ENCODE measurements around the gene TCF25.
"Not testable (repeated sequence)": the region's sequence is repeated elsewhere in the genome, so short reads cannot be mapped to it uniquely, and the experiment has no call there.

The TCF25 gene

DNA sequence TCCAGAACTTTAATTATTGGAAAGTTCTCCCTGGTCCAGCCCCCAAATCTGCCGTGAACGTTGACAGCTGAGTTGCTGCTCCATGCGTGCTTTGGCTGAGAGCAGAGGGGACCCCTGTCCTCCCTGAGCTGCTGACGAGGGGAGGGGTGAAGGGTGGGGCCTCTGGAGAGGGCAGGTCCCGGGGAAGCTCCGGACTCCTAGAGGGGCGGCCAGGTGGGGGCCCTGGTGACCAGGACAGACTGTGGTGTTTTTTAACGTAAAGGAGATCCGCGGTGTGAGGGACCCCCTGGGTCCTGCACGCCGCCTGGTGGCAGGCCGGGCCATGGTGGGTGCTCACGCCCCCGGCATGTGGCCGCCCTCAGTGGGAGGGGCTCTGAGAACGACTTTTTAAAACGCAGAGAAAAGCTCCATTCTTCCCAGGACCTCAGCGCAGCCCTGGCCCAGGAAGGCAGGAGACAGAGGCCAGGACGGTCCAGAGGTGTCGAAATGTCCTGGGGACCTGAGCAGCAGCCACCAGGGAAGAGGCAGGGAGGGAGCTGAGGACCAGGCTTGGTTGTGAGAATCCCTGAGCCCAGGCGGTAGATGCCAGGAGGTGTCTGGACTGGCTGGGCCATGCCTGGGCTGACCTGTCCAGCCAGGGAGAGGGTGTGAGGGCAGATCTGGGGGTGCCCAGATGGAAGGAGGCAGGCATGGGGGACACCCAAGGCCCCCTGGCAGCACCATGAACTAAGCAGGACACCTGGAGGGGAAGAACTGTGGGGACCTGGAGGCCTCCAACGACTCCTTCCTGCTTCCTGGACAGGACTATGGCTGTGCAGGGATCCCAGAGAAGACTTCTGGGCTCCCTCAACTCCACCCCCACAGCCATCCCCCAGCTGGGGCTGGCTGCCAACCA, 45.3 kb downstream of the TCF25 start, which contains the start of gene MC1R:
Gene MC1R, plus strand, starts transcription at position 410 of the 895 bp plus-strand sequence. Its CDS starts 397 bp downstream, at position 807.
- DNase-seq (ENCODE audit: low read depth in 2 of 2): no peak

DNA sequence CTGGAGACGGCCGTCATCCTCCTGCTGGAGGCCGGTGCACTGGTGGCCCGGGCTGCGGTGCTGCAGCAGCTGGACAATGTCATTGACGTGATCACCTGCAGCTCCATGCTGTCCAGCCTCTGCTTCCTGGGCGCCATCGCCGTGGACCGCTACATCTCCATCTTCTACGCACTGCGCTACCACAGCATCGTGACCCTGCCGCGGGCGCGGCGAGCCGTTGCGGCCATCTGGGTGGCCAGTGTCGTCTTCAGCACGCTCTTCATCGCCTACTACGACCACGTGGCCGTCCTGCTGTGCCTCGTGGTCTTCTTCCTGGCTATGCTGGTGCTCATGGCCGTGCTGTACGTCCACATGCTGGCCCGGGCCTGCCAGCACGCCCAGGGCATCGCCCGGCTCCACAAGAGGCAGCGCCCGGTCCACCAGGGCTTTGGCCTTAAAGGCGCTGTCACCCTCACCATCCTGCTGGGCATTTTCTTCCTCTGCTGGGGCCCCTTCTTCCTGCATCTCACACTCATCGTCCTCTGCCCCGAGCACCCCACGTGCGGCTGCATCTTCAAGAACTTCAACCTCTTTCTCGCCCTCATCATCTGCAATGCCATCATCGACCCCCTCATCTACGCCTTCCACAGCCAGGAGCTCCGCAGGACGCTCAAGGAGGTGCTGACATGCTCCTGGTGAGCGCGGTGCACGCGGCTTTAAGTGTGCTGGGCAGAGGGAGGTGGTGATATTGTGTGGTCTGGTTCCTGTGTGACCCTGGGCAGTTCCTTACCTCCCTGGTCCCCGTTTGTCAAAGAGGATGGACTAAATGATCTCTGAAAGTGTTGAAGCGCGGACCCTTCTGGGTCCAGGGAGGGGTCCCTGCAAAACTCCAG, 46.4 kb downstream of the TCF25 start:
- no peak for DNase-seq (ENCODE audit: low read depth in 2 of 2)

DNA sequence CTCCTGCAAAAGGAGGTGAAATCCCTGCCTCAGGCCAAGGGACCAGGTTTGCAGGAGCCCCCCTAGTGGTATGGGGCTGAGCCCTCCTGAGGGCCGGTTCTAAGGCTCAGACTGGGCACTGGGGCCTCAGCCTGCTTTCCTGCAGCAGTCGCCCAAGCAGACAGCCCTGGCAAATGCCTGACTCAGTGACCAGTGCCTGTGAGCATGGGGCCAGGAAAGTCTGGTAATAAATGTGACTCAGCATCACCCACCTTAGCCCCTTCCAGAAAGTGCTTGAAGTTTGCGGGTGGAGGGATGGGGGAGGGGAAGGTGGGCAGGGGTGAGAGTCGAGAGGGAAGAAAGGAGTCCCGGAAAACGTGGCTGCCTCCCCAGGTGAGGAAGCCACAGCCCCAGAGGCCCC, 47.3 kb downstream of the TCF25 start:
- DNase-seq (ENCODE audit: low read depth in 2 of 2): no peak

DNA sequence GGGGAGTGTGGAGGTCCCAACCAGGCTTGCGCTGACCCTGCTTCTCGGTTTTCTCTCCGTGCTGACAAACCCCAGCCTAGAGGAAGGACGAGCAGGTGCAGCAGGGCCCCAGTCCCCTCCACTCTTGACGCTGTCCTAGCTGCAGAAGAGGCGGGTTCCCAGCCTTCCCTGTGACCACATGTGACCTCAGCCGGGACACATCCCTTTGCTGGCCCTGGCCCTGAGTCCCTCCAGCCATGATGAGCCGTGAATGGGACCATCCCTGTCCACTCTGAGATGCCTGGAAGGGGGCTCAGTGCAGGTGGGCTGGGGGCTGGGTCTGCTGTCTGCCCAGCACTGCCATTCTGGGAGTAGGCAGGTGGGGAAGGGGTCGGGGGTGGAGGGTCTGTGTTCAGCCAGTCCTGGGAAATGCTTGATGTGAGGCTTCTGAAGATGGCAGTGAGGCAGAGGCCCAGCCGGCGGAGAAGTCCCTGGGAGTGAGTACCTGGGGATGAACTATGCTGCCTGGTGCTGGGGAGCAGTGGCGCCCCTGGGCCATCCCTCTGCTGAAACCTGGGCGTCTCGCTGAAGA, 47.8 kb downstream of the TCF25 start:
- no peak for DNase-seq (ENCODE audit: low read depth in 2 of 2)

DNA sequence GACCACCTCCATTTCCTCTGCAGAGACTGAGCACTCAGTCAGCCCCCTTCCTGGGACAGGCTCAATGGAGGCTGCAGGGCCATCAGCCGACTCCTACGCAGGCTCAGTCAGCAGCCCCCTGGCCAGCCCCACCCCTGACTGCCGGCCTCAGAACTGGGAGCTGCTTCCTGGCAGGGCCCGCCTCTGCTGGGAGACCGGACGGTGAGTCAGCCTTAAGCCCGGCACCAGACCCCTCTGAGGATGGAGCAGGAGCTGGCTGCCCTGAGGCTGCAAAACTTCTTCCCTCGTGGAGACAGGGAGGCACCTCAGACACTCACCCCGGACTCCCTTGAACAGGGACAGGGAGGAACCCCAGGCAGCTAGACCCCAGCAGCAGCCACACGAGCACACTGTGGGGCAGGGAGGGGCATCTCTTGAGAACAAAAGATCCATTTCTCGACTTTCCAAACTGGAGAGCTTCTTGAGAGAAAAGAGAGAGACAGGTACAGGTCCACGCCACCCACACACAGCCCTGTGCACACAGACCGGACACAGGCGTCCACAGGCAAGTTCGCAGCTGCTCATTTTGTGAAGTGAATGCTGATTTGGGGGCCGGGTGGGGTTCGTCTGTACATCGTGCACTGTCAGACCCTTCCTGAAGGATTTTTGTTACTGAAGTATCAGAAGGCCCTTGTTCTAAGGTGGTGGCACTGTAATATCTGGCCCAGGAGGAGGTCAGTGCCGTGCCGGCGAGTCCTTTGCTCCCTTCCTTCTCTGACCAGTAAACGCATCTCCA, 48.5 kb downstream of the TCF25 start:
- DNase-seq (ENCODE audit: low read depth in 2 of 2): no peak

DNA sequence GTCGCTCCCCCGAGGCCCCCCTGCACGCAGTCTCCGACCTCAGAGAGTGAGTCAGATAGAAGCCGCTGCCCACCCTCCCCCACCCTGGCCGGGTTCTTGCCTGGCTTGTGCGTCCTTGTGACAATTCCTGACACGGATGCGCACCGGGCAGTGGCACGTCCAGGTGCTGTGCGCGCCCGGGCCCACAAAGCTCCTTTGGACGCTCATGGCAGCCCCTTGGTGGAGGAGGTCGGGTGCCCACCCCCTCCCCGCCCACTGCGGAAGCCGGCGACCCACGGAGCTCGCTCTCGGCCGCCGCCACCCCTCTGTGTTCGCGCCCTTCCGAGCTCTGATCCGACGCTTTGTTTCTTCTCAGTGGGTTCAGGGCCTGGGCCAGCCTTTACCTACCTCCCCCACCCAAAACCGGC, 49.1 kb downstream of the TCF25 start:
- no peak for DNase-seq (ENCODE audit: low read depth in 2 of 2)

DNA sequence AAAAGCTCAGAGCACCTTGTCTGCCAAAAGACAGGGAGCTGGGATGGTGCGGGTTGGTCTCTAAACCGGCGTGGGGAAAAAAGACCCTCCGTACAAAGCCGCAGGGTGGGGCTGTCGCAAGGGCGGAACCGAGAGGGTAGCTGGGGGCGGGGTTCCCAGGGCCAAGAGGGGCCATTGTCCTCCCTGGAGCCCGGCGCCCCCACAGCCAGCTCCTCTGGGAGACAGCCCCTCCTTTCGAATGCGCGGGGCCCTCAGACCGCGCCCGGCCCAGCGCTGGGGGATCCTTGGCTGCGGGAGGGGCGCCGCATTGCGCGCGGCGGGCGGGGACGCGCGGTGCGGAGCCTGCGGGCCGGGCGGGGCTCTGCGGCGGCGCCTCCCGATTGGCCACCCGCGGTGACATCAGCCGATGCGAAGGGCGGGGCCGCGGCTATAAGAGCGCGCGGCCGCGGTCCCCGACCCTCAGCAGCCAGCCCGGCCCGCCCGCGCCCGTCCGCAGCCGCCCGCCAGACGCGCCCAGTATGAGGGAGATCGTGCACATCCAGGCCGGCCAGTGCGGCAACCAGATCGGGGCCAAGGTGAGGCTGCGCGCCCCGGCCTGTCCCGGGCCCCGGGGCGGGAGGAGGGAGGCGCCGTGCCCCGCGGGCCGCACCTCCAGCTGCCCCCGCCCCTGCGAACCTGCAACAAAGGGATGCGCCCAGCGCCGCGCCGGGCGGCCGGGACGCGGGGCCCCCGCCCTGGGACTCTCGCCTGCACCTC, 49.7 kb downstream of the TCF25 start, which contains the start of gene TUBB3:
Gene TUBB3, plus strand, starts transcription at position 459 of the 756 bp plus-strand sequence. Its CDS starts 60 bp downstream, at position 519.
- no peak for DNase-seq (ENCODE audit: low read depth in 2 of 2)

DNA sequence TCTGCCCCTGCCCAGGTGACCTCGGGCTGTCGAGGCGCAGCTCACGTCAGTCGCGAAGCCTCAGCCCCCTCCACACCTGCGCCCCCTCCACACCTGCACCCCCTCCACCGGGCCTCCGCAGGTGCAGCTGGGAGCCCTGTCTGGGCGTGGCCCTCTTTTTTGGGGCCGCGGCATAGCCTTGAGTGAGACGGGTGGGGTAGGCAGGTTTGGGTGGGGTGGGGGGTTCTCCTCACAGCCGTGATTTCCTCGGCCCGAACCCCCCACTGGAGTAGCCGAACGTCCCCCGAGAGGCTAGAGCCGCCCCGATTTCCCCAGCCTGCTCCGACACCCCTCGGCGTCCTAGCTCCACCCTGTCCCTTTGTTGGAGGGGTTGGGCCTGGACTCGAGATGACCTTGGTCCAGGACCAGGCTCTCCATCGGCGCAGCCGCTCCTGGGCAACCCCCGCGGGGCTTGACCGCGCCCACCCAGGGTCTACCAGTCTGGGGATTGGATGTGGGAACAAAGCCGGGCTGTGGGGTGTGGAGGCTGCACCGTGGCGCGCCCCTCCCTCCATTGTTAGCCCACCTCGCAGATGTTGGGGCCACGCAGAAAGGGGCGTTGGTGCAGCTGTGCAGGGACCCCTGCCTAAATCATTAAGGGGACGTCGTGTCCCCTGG, 50.4 kb downstream of the TCF25 start:
- no peak for DNase-seq (ENCODE audit: low read depth in 2 of 2)

DNA sequence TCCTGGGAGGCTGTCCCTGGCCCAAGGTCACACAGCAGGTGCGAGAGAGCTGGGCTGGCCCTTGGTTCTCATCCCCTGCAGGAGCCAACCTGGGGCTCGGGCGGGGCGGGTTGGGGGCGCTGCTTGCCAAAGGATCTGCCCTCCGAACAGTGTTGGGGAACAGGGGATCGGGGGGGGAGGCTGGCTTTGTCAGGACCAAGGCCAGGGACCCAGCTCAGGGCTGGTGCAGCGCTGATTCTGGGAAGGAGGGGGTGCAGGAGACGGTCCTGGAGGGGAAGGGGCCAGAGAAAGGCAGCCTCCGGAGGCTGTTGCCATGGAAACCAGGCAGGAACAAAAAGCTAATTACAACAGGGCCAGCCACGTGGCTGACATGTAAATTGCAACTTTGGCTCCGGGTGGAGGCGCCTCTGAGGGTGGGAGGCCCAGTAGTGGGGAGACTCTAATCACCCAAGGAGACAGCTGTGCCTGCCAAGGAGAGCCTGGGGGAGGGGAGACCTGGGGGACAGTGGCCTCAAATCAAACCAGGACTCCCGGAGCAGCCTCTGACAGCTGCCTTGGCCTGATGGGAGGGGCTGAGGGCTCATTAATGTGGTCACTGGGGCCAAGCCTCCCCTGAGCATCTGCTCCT, 51.0 kb downstream of the TCF25 start:
- no peak for DNase-seq (ENCODE audit: low read depth in 2 of 2)

DNA sequence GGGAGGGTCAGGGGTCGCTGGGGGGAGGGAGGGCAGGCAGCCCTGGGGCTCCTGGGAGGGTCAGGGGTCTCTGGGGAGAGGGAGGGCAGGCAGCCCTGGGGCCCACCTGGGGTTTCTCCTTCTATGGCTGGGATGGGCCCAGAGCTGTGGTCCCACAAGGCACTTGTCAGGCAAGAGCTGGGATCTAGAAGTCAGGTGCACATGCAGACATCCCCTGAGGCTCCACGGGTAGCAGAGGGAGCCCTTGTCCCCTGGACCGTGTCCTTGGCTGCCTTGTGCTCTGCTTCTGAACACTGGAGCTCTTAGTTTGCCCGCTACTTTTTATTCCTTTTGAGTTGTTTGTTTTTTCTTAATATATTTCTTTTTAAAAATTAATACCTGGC, 51.5 kb downstream of the TCF25 start:
- no peak for DNase-seq (ENCODE audit: low read depth in 2 of 2)

DNA sequence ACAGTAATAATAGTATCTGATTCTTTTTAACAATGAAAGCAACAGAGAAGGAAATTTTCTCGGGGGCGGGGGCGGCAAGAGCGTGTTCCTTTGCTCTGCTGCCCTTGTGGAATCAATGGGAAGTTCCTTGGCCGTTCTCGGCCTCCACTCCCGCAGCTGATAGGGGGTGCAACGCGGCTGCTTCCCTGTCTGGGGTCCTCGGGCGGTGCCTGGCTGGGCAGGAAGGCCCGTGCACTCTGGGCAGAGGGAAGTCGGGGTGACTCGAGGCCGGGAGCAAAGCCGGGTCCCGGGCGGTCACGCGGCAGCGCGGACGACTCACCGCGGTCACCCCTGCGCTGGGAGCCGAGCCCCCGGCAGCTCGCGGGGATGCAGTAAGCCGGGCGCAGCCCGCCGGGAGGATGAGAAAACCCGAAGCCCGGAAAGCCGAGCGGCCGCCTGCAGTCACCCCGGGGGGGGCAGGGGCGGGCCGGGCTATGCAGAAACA, 52.2 kb downstream of the TCF25 start:
- no peak for DNase-seq (ENCODE audit: low read depth in 2 of 2)

DNA sequence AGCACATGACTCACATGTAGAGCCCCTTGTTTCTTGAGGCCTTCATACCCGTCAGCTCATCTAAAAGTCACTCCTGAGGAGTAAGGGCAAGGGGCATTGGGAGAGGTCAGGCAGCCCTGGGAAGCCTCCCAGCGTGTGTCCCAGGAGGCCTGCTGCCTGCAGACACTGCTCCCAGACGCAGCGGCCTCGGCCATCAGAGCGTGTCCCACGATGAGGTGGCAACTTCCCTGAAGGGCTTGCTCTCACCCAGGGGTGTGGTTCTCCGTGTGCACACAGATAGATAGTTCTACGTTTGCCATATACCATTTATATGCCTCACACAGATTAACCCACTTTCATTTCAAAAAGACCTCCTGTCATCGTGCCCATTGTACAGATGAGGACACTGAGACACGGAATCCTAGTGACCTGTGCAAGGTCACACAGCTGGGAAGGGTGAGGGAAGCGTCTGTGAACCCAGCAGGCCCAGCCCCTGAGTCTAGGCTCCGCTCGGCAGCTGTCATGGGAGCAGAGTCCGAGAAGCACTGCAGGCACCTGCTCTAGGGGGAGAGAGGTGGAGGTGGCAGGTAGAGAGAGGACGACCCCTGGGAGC, 58.0 kb downstream of the TCF25 start:
- DNase-seq (ENCODE audit: low read depth in 2 of 2): no peak

DNA sequence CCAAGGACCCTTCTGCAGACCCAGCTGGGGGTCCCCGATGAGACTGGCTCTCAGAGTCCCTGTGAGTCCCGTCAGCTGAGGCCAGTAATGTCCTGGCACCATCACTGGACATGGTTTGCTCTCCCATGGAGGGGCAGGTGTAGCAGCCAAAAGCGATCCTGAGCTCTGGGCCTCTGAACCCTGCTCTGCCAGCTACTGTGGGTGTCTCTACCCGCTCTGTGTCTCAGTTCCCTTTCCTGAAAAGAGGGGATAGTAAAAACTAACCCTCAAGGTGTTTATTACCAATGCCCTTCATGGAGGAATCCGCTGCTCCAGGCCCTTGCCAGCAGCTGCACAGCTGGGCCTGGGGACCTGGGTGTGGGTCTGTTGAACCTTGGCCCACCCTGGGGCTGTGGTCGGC, 58.6 kb downstream of the TCF25 start:
- DNase-seq (ENCODE audit: low read depth in 2 of 2): no peak

DNA sequence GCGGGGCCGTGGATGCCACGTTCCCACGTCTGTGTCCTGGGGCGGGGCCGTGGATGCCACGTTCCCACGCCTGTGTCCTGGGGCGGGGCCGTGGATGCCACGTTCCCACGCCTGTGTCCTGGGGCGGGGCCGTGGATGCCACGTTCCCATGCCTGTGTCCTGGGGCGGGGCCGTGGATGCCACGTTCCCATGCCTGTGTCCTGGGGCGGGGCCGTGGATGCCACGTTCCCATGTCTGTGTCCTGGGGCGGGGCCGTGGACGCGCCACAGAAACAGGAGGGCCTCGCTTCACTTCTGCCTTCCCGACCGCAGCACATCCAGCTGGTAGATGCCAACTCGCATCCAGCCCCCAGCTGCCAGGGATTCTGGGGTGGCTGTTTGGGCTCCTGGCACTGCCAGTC, 60.6 kb downstream of the TCF25 start:
- DNase-seq (ENCODE audit: low read depth in 2 of 2): not testable (repeated sequence)

DNA sequence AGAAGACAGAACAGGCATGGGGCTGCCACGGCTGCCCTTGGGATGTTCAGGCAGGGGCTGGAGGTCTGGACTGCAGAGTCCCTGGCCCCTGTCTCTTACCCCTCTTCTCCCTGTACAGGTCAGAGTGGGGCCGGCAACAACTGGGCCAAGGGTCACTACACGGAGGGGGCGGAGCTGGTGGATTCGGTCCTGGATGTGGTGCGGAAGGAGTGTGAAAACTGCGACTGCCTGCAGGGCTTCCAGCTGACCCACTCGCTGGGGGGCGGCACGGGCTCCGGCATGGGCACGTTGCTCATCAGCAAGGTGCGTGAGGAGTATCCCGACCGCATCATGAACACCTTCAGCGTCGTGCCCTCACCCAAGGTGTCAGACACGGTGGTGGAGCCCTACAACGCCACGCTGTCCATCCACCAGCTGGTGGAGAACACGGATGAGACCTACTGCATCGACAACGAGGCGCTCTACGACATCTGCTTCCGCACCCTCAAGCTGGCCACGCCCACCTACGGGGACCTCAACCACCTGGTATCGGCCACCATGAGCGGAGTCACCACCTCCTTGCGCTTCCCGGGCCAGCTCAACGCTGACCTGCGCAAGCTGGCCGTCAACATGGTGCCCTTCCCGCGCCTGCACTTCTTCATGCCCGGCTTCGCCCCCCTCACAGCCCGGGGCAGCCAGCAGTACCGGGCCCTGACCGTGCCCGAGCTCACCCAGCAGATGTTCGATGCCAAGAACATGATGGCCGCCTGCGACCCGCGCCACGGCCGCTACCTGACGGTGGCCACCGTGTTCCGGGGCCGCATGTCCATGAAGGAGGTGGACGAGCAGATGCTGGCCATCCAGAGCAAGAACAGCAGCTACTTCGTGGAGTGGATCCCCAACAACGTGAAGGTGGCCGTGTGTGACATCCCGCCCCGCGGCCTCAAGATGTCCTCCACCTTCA, 61.5 kb downstream of the TCF25 start:
- DNase-seq (ENCODE audit: low read depth in 2 of 2): no peak

DNA sequence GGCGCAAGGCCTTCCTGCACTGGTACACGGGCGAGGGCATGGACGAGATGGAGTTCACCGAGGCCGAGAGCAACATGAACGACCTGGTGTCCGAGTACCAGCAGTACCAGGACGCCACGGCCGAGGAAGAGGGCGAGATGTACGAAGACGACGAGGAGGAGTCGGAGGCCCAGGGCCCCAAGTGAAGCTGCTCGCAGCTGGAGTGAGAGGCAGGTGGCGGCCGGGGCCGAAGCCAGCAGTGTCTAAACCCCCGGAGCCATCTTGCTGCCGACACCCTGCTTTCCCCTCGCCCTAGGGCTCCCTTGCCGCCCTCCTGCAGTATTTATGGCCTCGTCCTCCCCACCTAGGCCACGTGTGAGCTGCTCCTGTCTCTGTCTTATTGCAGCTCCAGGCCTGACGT, 62.2 kb downstream of the TCF25 start:
- not testable (repeated sequence) for DNase-seq (ENCODE audit: low read depth in 2 of 2)

DNA sequence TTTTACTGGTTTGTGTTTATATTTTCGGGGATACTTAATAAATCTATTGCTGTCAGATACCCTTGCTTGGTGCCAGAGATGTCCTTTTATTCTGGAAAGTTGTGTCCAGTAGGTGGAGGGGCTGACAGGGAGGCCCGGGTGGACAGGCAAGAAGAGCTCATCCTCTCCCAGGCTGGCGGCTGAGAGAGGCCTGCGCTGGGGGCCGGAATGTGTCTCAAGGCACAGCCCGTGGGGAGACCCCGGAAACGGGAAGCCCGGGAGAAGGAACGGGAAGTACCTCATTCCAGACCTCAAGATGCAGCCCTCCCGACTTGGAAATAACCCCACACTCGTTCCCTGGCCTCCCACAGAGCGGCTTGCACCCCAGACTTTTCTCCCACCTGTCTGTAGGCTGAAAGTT, 62.6 kb downstream of the TCF25 start:
- no peak for DNase-seq (ENCODE audit: low read depth in 2 of 2)

DNA sequence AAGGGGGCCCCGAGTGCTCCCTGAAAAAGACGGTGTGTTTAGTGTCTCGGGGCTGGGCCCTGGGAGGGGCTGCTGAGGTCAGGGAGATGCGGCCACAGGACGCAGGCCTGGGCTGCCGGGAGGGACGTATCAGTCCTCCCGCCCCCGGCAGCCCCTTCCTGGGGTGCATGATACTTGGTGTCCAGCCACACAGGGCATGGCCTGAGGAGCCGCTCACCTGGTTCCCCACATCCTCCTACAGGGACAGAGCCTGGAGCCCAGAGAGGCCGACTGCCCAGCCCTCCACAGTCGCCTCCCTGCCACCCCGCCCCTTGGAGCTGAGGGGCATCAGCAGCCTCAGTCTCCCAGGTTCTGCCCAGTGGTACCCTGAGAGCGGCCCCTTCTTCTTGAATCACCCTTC, 63.1 kb downstream of the TCF25 start:
- no peak for DNase-seq (ENCODE audit: low read depth in 2 of 2)
